ENCODE measurements around the gene KRT27.
A peak's percentile ranks its signal among the peaks of the same experiment; 100 is the strongest.

The KRT27 gene

GRCh38 chr17:40791787-40792436 lies 9.6 kb upstream of the KRT27 start:
- no peak overlapping the region for H3K4me3 ChIP-seq (ENCODE audit: control insufficient read depth, low read depth, low read length)
- no peak for DNase-seq (ENCODE audit: low read depth)
- TF ChIP-seq, protein P1, sequence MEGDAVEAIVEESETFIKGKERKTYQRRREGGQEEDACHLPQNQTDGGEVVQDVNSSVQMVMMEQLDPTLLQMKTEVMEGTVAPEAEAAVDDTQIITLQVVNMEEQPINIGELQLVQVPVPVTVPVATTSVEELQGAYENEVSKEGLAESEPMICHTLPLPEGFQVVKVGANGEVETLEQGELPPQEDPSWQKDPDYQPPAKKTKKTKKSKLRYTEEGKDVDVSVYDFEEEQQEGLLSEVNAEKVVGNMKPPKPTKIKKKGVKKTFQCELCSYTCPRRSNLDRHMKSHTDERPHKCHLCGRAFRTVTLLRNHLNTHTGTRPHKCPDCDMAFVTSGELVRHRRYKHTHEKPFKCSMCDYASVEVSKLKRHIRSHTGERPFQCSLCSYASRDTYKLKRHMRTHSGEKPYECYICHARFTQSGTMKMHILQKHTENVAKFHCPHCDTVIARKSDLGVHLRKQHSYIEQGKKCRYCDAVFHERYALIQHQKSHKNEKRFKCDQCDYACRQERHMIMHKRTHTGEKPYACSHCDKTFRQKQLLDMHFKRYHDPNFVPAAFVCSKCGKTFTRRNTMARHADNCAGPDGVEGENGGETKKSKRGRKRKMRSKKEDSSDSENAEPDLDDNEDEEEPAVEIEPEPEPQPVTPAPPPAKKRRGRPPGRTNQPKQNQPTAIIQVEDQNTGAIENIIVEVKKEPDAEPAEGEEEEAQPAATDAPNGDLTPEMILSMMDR (IDR thresholded peaks at IDR 0.05; ENCODE audit: control insufficient read depth, insufficient read depth, low read depth, low read length, missing control alignments): peak; percentile 61

DNA sequence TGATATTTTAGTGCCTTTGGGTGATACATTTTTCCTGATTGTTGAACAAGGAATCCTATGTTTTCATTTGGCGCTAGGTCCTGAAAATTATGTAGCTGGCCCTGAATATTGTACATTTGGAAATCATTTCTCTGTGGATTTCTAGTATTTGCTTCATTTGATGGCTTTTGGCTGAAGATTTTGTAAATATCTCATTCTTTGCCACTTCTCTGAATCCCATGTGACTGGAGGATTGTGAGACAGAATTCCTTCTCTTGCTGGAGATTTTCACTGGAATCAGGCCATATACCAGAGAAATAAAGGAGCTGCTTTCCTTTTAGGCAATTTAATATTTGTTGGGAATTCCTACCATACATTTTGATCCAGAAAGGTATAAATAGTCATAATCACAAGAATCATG lies 8.8 kb upstream of the KRT27 start:
- TF ChIP-seq, protein P1 (IDR thresholded peaks at IDR 0.05; ENCODE audit: control insufficient read depth, insufficient read depth, low read depth, low read length, missing control alignments): no peak
- DNase-seq (ENCODE audit: low read depth): no peak
- no peak overlapping the region for H3K4me3 ChIP-seq (ENCODE audit: control insufficient read depth, low read depth, low read length)

- no peak overlapping the region for H3K4me3 ChIP-seq (ENCODE audit: control insufficient read depth, low read depth, low read length)
- no peak for DNase-seq (ENCODE audit: low read depth)
- TF ChIP-seq, protein P1 (IDR thresholded peaks at IDR 0.05; ENCODE audit: control insufficient read depth, insufficient read depth, low read depth, low read length, missing control alignments): no peak
Observed at GRCh38 chr17:40779181-40779909, 3.0 kb downstream of the KRT27 start.

GRCh38 chr17:40778461-40778860 lies 3.9 kb downstream of the KRT27 start:
- H3K4me3 ChIP-seq (ENCODE audit: control insufficient read depth, low read depth, low read length): no peak overlapping the region
- no peak for DNase-seq (ENCODE audit: low read depth)
- TF ChIP-seq, protein P1 (IDR thresholded peaks at IDR 0.05; ENCODE audit: control insufficient read depth, insufficient read depth, low read depth, low read length, missing control alignments): no peak

DNA sequence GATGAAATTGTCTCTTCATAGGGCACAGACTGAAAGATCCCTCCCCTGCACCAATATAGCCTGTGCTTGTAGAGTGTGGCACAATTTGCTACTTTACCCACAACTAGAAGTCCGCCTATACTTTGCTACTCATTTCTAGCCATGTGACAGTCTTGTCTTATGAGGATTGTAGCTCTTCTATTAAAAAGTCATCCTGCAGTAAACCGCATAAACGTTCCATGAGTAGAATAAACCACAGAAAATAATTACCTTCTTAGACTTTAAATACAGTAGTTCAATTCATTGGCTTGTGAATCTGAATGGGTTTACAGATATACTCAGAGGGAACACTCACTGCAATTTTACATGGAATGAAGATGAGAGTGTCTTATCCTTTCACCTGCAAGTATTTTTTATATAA lies 4.4 kb downstream of the KRT27 start:
- no peak overlapping the region for H3K4me3 ChIP-seq (ENCODE audit: control insufficient read depth, low read depth, low read length)
- no peak for DNase-seq (ENCODE audit: low read depth)
- TF ChIP-seq, protein P1 (IDR thresholded peaks at IDR 0.05; ENCODE audit: control insufficient read depth, insufficient read depth, low read depth, low read length, missing control alignments): no peak

GRCh38 chr17:40777459-40777858 lies 4.9 kb downstream of the KRT27 start:
- no peak for DNase-seq (ENCODE audit: low read depth)
- TF ChIP-seq, protein P1 (IDR thresholded peaks at IDR 0.05; ENCODE audit: control insufficient read depth, insufficient read depth, low read depth, low read length, missing control alignments): no peak
- H3K4me3 ChIP-seq (ENCODE audit: control insufficient read depth, low read depth, low read length): no peak overlapping the region

Data from AG09309 (cell line).